Stimulated activated CD8-positive, alpha-beta memory T cell treated with anti-CD3 and anti-CD28 coated beads, Interleukin-12 subunit alpha, Interleukin-12 subunit beta, amount 100 ng/mL, for 4 hours (primary cell): ENCODE results near the gene RIPOR3.
"Not testable (repeated sequence)": the region's sequence is repeated elsewhere in the genome, so short reads cannot be mapped to it uniquely, and the experiment has no call there.

Experiments used
- DNase-seq: peaks from one replicate; pipeline ENCODE4 v3.0.0-alpha.2; 2020; ENCODE audit warnings: low read depth

The RIPOR3 gene

DNA sequence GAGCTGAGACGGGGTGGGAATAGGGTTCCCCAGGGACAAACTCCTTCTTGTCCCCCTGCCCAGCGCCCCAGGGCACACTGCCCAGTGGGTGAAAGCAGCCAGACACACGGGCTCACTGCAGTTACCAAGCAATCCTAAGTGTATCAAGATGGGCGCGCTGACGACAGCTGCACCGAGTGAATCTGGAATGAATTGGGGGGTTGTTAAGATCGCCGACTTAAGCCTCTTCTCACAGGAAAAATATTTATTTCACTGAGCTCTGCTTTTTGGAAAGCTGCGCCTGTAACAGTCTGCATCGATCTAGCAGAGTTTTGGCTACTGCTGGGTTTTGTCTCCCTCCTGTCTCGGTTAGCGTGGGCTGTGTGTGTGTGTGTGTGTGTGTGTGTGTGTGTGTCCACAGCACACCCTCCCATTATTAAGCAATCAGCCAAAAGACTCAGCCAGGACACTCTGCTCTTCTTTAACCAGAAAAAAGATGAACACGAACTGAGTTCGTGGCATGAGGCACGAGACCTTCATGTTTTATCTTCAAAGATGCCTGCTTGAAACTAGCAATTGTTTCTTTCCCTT is 35.9 kb downstream of the RIPOR3 start:
- no peak for DNase-seq

DNA sequence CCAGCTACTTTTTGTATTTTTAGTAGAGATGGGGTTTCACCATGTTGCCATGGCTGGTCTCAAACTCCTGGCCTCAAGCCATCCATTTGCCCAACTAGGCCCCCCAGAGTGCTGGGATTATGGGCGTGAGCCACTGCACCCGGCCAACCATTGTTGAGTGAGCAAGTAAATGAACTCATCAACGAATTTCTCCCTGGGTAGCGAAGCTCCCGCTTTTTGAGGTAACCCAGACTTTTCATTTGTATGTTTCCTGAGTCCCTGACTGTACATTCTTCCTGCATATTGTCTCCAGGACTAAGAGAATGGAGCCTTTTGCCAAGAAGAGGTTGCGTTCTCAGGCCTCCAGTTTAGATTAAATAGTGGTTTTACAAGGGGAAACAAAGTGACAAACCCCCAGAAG is 36.4 kb downstream of the RIPOR3 start:
- DNase-seq, result no peak

GRCh38 chr20:50652702-50653294 is 38.5 kb downstream of the RIPOR3 start:
- DNase-seq, result no peak

- no peak for DNase-seq
Observed at GRCh38 chr20:50651676-50652075, 39.7 kb downstream of the RIPOR3 start.

- DNase-seq, result no peak
Observed at GRCh38 chr20:50649590-50649989, 41.8 kb downstream of the RIPOR3 start.

GRCh38 chr20:50648651-50649050 is 42.7 kb downstream of the RIPOR3 start:
- no peak for DNase-seq

- no peak for DNase-seq
Observed at GRCh38 chr20:50646483-50646996, 44.8 kb downstream of the RIPOR3 start.

DNA sequence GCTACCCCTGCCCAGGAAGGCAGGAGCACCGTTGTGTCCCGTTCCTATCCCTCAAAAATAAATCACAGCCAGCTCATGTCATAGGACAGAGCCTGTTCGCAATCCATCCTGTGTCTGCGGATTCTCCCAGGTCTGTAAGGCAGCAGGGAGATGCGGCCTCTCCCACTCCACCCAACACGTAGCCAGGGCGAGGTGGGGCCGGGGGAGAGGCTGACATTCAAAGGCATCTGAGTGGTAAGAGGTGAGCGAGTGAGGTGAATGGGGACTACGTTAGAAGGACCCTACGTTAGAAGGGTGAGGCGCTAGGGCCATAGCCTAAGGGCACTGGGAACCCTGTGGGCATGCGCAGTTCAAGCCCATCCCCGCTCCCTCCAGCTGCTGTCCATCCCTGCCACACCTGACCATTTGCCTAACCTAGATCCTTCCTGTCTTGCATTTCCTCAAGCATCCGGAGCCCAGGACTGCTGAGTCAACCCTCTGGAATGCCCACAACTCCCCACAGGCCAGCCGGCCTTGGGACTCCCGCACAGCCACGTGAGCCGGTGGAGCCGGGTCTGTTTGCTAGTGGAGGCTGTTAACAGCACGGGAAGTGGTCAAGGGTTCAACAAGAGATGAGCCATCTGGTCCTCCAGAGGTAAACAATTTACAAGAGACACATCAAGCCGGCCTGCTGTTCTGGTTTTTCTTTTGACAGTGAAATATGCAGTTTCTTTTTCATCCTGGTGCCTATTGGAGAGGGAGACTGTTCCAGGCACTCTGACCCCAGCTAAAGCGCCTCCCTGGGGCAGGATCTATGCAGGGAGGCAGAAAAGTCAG is 45.9 kb downstream of the RIPOR3 start:
- DNase-seq, result no peak

GRCh38 chr20:50642288-50642803 is 49.0 kb downstream of the RIPOR3 start:
- DNase-seq, result no peak

- not testable (repeated sequence) for DNase-seq
Observed at GRCh38 chr20:50641625-50642287, 49.6 kb downstream of the RIPOR3 start.

- DNase-seq, result not testable (repeated sequence)
Observed at GRCh38 chr20:50639971-50640711, 51.2 kb downstream of the RIPOR3 start.

- not testable (repeated sequence) for DNase-seq
Observed at GRCh38 chr20:50638015-50638847, 53.1 kb downstream of the RIPOR3 start.

DNA sequence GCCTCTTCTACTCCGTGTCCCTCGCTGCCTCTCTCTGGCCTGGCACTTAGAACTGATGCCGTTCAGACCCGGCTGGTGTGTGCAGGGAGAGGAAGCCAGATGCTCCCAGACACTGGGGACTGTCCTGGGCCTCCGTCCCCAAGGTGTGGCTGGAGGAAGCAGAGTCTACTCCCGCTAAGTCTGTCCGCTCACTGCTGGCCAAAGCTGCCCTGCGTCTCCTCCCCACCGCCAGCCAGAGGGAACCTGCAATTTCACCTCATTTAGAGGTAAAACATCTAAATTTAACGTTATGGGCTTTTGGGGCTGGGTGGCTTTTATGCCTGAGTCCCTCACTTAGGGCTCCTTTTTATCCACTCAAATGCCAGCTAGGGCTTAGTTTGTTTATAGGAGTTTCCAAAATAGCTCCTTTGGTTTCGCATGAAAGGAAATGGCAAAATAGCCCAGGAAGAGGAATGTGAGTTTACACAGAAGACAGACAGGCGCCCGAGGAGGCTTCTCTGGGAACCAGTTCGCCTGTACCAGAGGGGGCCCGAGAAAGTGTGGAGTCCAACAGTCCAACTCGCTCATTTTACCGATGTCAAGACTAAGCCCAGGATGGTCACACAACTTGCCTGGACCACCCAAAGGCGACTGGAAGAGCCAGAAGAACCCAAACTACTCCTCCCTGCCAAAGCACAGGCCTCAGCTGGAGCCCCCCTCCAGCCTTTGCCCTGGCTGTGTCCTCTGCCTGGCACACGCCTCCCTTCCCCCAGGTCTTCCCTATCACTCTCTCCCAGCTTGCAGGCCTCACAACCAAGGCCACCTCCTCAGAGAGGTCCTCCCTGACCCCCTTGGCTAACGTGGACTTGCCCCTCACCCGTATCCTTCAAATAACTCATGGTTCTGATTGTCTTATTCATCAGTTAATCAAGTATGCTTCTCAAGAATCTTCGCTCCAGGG is 54.5 kb downstream of the RIPOR3 start:
- DNase-seq, result no peak

DNA sequence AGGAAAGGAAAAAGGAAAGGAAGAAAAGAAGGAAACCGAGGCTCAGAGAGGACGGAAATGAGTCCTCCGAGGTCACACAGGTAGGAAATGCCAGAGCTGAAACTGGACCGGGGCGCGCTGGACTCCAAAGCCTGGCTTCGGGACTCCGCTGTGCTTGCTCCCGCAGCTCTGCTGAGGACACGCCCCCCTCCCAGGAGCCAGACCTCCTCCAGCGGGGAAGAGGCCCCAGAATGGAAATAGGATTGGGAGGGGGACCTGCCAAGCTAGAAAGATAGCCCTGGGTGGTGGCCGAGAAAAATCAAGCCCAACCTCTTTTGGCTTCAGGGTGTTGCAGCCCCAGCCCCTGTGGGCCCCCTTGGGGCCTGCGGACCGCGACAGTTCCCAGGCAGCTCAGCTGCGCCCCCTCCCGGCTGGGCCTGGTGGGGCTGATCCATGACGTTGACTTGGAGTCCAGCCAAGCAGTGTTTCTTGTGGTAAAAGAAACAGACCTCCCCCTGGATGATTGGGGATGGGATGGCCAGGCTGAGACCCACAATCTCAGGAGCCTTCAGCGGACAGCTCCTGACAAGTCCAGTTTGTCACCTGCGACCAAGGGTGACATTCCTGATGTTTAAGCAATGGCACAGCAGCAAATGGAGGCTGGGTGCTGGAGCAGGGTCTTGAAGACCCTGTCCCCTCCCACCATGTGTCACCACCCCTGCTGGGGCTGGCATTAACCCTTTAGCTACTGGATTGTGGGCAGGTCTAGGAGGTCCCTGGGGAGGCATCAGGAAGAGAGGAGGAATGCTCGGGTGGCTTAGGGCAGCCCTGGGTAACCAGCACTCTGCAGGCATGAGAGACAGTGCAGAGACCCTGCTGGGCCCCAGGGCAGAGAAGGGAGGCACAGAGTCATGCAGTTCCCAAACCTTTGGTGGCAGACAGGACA is 55.4 kb downstream of the RIPOR3 start:
- no peak for DNase-seq

GRCh38 chr20:50635014-50635557 is 56.3 kb downstream of the RIPOR3 start:
- DNase-seq, result no peak

- DNase-seq, result no peak
Observed at GRCh38 chr20:50634191-50634590, 57.2 kb downstream of the RIPOR3 start.

GRCh38 chr20:50633361-50633760 is 58.0 kb downstream of the RIPOR3 start:
- DNase-seq, result no peak

GRCh38 chr20:50632701-50633100 is 58.6 kb downstream of the RIPOR3 start:
- no peak for DNase-seq
